ENCODE measurements around the gene DUSP14.
"Not testable (repeated sequence)": the region's sequence is repeated elsewhere in the genome, so short reads cannot be mapped to it uniquely, and the experiment has no call there.

Gene DUSP14

GRCh38 chr17:37485938-37486570 is 3.6 kb upstream of the DUSP14 start:
- no peak for DNase-seq

GRCh38 chr17:37488009-37488604 is 1.6 kb upstream of the DUSP14 start:
- no peak for DNase-seq

GRCh38 chr17:37488607-37489196 is 989 bp upstream of the DUSP14 start:
- peak; percentile 75 to 80 for DNase-seq

GRCh38 chr17:37490022-37490587 is 414 bp downstream of the DUSP14 start:
- peak; percentile 66 to 78 for DNase-seq

DNA sequence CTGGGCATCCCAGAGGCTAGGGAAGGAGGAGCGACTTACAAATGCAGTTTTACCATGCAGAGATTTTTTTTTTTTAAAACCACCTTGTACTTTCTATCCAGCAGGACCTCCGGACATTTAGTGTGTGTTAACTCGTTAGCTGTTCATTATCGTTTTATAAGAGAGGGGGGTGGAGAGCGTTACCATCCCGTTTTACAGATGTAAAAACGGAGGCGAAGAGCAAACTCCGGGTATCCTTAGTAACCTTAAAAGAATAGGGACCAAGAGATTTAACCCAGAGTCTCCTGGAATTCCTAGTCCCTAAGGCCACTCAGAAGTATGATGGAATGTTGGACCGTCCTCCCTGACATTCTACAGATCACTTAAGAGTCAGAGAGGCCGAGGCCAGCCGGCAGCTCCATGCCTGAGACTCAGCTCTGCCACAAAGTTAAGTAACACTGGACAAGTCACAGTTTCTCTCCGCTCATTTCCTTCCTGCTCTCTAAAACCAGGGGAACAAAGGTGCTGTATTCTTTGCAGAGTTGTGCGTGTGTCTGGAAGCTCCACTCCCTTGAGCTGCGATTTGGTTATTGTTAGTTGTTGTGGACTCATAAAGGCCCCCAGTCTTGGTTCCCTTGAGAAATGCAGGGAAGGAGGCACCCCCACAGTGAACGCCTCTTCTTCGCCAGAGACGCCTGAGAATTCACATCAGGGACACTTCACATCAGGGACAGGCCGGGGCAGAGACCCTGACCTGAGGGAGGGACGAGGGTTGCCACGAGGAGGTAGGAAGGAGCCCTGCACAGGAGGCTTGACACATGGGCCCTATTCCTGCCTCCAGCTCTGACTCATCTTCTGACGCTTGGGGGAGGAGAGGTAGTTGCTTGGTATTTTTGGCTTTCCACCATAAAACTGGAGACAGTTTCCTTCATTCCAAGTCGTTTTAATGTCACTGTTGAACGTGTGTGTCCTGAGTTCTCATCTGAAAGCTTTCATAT is 1.2 kb downstream of the DUSP14 start:
- DNase-seq: peak in 1 of 2 donors; percentile 10

GRCh38 chr17:37492167-37492566 is 2.5 kb downstream of the DUSP14 start:
- no peak for DNase-seq

DNA sequence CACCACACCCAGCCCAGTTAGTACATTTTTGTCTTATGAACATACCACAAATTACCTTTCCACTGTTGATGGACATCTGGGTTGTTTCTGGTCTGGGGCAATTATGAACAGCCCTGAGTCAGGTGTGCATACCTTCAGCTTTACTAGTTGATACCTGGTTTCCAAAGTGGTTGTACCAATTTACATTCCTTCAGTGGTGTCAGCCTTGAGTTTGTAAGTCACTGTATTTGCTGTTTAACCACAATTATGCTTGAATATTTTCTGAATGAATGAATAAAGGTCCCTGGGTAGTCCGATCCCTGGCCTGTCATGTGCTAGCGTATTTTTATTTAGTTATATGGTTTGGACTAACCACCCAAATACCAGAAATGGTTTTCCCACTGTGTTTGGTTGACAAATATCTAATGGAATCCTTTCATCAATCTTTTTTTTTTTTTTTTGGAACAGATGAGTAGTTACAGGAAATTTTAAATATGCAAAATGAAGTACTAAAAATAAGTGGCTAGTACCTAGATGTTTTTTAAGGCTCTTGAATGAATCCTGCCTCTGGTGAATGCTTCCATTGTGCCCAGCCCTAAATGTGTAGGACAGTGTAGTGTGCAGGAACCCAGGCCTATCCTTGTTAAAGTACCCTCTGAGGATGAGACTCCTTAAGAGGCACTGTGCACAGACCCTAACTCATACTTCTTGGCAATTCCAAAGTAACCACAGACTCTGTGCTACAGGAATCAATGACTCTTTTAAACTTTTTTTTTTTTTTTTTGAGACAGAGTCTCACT is 3.7 kb downstream of the DUSP14 start:
- DNase-seq: no peak

- DNase-seq: no peak
Measured at GRCh38 chr17:37494401-37494831, 4.7 kb downstream of the DUSP14 start.

DNA sequence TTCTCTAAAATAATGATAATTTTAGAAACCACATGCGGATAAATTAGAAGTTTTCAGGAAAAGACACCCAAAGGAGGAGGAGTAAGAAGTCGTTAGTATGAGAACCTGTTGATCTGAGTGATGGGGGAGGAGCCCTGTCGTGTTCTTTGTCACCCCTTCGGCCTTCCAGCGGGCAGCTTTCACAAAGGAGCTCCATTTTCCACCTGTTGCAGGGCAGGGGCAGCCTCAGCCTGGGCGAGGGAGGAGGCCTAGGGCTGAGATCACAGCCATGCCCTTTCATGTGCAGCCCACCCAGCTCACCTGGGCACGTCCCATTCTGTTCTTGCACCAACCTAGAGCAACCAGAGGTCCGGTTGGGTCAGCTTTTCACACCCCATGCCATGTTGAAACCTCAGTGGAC is 5.3 kb downstream of the DUSP14 start:
- DNase-seq: no peak

DNA sequence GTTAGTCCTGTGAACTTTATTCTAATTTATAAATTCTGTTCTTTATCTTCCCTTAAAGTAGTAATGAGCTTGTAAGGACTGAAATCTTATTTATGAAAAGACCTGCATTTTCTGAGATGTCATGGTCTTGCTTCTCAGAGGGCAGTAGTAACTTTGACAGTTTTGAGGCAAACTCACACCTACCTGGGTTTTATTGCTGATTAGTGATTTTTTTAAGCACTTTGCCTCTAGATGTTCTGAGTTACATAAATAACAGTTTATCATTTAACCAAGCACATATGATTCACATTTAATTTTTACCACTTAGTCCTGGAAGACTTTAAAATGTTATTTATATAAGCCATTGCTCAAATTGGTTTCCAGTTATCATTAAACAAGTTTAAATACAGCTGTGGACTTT is 10.7 kb downstream of the DUSP14 start:
- DNase-seq: no peak

DNA sequence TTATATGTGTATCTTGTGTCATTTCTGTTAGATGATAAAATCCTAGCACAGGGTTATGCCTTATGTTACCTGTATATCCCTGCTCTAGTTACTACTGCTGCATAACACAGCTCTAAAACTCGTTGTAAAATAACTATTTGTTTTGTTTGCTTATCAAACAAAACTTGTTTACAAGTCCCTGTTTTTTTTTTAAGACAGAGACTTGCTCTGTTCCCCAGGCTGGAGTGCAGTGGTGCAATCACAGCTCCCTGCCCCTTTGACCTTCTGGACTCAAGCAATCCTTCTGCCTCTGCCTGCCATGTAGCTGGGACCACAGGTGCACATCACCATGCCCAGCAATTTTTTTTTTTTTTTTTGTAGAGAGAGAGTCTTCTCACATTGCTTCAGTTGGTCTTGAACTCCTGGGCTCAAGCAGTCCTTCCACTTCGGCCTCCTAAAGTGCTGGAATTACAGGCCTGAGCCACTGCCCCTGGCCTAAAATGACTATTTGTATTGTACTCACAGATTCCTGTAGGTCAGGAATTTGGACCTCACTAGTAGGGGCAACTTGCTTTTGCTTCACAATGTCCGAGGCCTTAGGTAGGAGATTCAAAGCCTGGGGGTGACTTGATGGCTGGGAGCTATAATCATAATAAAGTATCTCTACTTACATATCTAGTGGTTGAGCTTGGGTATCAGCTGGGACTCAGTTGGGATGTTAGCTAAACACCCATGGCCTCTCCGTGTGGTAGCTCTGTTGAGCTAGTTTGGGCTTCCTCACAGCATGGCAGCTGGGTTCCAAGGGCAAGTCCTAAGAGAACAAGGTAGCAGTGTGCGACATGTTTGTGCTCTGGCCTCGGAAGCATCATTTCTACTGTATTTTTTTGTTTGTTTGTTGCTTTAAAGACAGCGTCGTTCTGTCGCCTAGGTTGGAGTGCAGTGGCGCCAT is 12.6 kb downstream of the DUSP14 start:
- no peak for DNase-seq

DNA sequence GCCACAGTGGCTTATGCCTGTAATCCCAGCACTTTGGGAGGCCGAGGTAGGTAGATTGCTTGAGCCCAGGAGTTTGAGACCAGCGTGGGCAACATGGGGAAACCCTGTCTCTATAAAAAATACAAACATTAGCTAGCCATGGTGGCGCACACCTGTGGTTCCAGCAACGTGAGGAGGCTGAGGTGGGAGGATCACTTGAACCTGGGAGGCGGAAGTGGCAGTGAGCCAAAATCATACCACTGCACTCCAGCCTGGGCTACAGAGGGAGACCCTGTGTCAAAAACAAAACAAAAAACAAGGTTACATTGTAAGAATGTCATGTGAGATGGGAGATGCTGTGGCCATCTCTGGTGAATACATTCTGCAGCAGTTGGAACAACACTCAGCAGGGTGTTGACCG is 13.5 kb downstream of the DUSP14 start:
- no peak for DNase-seq

- DNase-seq: no peak
Measured at GRCh38 chr17:37505333-37505732, 15.6 kb downstream of the DUSP14 start.

DNA sequence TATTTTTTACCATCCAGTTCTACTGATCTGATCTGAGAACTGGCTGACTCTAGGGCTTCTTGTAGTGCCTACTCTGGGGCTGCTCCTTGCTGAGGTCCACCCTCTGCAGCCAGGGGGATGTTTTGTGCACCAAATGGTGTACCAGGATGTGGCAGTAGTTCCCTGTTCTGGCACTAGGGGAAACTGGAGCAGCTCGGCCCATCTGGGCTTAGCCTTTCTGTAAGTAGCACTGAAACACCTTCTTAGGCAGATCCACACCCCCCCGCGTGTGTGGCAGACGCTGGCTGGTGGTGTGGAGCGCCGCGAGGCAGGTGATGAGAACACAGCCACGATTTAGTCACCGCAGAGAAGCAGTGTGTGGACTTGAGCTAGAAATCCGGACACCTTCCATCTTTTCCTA is 17.0 kb downstream of the DUSP14 start:
- no peak for DNase-seq

- DNase-seq: no peak
Measured at GRCh38 chr17:37507111-37507510, 17.4 kb downstream of the DUSP14 start.

- DNase-seq: no peak
Measured at GRCh38 chr17:37510056-37510455, 20.4 kb downstream of the DUSP14 start.

DNA sequence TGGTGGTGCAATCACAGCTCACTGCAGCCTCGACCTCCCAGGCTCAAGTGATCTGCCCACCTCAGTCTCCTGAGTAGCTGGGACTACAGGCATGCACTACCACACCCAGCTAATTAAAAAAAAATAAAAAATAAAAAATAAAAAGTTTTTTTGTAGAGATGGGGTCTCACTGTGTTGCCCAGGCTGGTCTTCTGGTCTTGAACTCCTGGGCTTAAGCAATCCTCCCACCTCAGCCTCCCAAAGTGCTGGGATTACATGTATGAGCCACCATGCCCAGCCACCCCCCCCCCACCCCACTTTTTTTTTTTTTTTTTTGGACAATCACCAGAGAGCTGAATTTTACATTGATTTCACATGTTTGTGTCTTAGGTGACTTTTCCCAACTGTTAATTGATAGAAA is 22.0 kb downstream of the DUSP14 start:
- not testable (repeated sequence) for DNase-seq

GRCh38 chr17:37512442-37513068 is 22.9 kb downstream of the DUSP14 start:
- no peak for DNase-seq

DNA sequence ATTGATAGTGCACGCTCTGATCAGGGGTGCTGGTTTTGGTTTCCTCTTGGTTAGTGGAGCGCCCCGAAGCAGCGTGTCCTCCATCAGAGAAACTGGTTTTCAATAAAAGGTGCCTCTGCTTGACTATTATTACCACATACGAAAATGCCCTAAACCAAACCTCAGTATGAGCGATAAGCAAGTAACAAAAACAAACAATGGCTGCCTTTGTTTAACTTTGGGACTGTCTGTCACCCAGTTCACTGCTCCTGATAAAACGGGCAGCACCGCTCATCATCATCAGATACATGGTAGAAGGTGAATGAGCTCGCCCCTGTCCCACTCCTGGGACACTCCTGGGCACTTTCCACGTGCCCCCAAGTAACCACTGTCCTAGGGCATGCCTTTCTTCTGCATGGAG is 24.0 kb downstream of the DUSP14 start:
- DNase-seq: no peak

GRCh38 chr17:37516127-37516571 is 26.5 kb downstream of the DUSP14 start:
- DNase-seq: no peak
